K562 (cell line): ENCODE measurements around the gene TANC1. TPM values are rescaled to one million over a fixed set of nuclear protein-coding genes. Genes with fewer than 3 reads are reported as not detected.

ENCODE experiments used
- ATAC-seq: fragments of 200-7000 bp; cut with Tn5 transposase; 3 replicates; pipeline ENCODE4 v1.9.1; 2020; ENCODE audit warnings: moderate library complexity
- BruUV-seq: library from RNA; stranded (reverse); fragments of 400-500 nt; replicated peaks from 2 replicates; lab custom pipeline; 2021; lab: Mats Ljungman, UMichigan
- CTCF ChIA-PET: fragments of 300-600 bp; formaldehyde crosslinking; extraction: SDS; loops from one replicate; lab custom pipeline; 2021; ENCODE audit warnings: low intra/inter-chr PET ratio; lab: Yijun Ruan, JAX
- POLR2A ChIA-PET: fragments of 300-600, 350-650 bp; sonication (Branson Sonifier 250); formaldehyde crosslinking; extraction: SDS; loops from one replicate; lab custom pipeline; 2021; ENCODE audit warnings: antibody characterized with exemption, inconsistent platforms; lab: Yijun Ruan, JAX
- DNase-seq, 4 experiments: peaks; one replicate each; pipeline versions ENCODE4 v3.0.0 to v3.0.0-alpha.2; 2011 to 2018; ENCODE audit warnings: low spot score in 3 of 4, mixed read lengths in 3 of 4; ENCODE audit errors: extremely low read depth in 1 of 4
- FAIRE-seq: peaks from 2 replicates; lab custom pipeline; 2011; peaks lifted over from hg19 to GRCh38; lab: Jason Lieb, UNC
- H2AFZ ChIP-seq: 2 replicates; pipeline ENCODE4 v1.6.0; 2011; ENCODE audit warnings: low read depth, low read length, control low read depth, inconsistent platforms
- H3K27ac ChIP-seq: fragments of 200-600 bp; 3 replicates; pipeline ENCODE4 v1.8.0; 2011; ENCODE audit warnings: low read depth, mild to moderate bottlenecking, control low read depth, inconsistent platforms, low read length, moderate library complexity, mixed read lengths; ENCODE audit errors: extremely low read depth
- H3K27me3 ChIP-seq, 2 experiments: fragments of 300-600 bp in 1 of 2; 2 replicates in 1 of 2; 3 replicates in 1 of 2; pipeline versions ENCODE4 v1.6.0 to v1.8.0; 2011; ENCODE audit warnings: inconsistent platforms in 2 of 2, low read length in 2 of 2, mild to moderate bottlenecking in 1 of 2, mixed read lengths in 1 of 2, moderate library complexity in 1 of 2; ENCODE audit not compliant: control insufficient read depth in 2 of 2, insufficient read depth in 2 of 2
- H3K36me3 ChIP-seq: fragments of 300-600 bp; 3 replicates; pipeline ENCODE4 v1.8.0; 2011; ENCODE audit warnings: mild to moderate bottlenecking, low read length, inconsistent platforms; ENCODE audit not compliant: control insufficient read depth, insufficient read depth
- H3K4me1 ChIP-seq, 2 experiments: fragments of 200-600 bp in 1 of 2; replicated peaks in 1 of 2; 2 replicates in 1 of 2; 3 replicates in 1 of 2; pipeline versions ENCODE4 v1.5.1 to v1.8.0; 2011; ENCODE audit warnings: inconsistent platforms in 2 of 2, low read length in 2 of 2, mild to moderate bottlenecking in 1 of 2, mixed read lengths in 1 of 2, moderate library complexity in 1 of 2; ENCODE audit not compliant: control insufficient read depth in 2 of 2, insufficient read depth in 2 of 2
- H3K4me2 ChIP-seq: 2 replicates; pipeline ENCODE4 v1.6.1; 2011; ENCODE audit warnings: low read length, control low read depth, inconsistent platforms, mixed read lengths; ENCODE audit not compliant: insufficient read depth
- H3K4me3 ChIP-seq: fragments of 200-600 bp; sonication (generic), shearing (Covaris generic); 2 replicates; pipeline ENCODE4 v1.5.1; 2016; ENCODE audit warnings: control low read depth, inconsistent platforms
- H3K79me2 ChIP-seq: fragments of 200-600 bp; 3 replicates; pipeline ENCODE4 v1.8.0; 2011; ENCODE audit warnings: low read length, inconsistent platforms; ENCODE audit not compliant: control insufficient read depth, insufficient read depth
- H3K9ac ChIP-seq, 2 experiments: 2 replicates each; pipeline versions ENCODE4 v1.6.0 to v1.6.1; 2011; ENCODE audit warnings: low read depth in 2 of 2, low read length in 2 of 2, control low read depth in 1 of 2, inconsistent platforms in 1 of 2, mild to moderate bottlenecking in 1 of 2, mixed read lengths in 1 of 2; ENCODE audit not compliant: insufficient read depth in 1 of 2
- H3K9me1 ChIP-seq: one replicate; pipeline ENCODE4 v1.6.0; 2011; ENCODE audit warnings: inconsistent platforms, mild to moderate bottlenecking, low read length, moderate library complexity; ENCODE audit not compliant: control insufficient read depth, insufficient read depth
- H3K9me3 ChIP-seq: replicated peaks from 2 replicates; pipeline ENCODE4 v1.5.1; 2011; ENCODE audit warnings: low read depth, low read length, inconsistent platforms; ENCODE audit not compliant: control insufficient read depth, insufficient read depth
- H4K20me1 ChIP-seq: replicated peaks from 2 replicates; pipeline ENCODE4 v1.6.1; 2011; ENCODE audit warnings: low read length, inconsistent platforms, mixed read lengths; ENCODE audit not compliant: control insufficient read depth, insufficient read depth
- ETV6 ChIP-seq, 3 experiments: fragments of 150-350 bp in 1 of 3; sonication (generic) in 1 of 3; formaldehyde crosslinking in 1 of 3; IDR thresholded peaks; 2 replicates each; pipeline versions ENCODE4 v1.6.1 to v1.8.0; 2014 to 2022; ENCODE audit warnings: borderline replicate concordance in 2 of 3, low read depth in 2 of 3, antibody characterized with exemption in 1 of 3, low read length in 1 of 3, mild to moderate bottlenecking in 1 of 3, missing genetic modification reagents in 1 of 3
- GABPB1 ChIP-seq: sonication (generic); formaldehyde crosslinking; IDR thresholded peaks from 2 replicates; pipeline ENCODE4 v1.8.0; 2022; ENCODE audit warnings: mild to moderate bottlenecking, missing genetic modification reagents
- KLF13 ChIP-seq: fragments of 450-650 bp; IDR thresholded peaks from 2 replicates; pipeline ENCODE4 v1.6.1; 2016; ENCODE audit warnings: missing genetic modification characterization, low read depth, mild to moderate bottlenecking, missing compliant biosample characterization, moderate library complexity, borderline replicate concordance
- L3MBTL2 ChIP-seq: fragments of 450-650 bp; IDR thresholded peaks from 2 replicates; pipeline ENCODE4 v1.6.1; 2016; ENCODE audit warnings: mild to moderate bottlenecking, moderate library complexity
- MEIS2 ChIP-seq: fragments of 450-650 bp; IDR thresholded peaks from 2 replicates; pipeline ENCODE4 v1.6.1; 2014; ENCODE audit warnings: mild to moderate bottlenecking; ENCODE audit not compliant: partially characterized antibody
- MTA2 ChIP-seq: fragments of 450-650 bp; IDR thresholded peaks from 2 replicates; pipeline ENCODE4 v1.6.1; 2016; ENCODE audit warnings: low read depth
- NR2C2 ChIP-seq, 2 experiments: fragments of 200-800 bp in 1 of 2; sonication (Bioruptor generic) in 1 of 2; sonication (generic) in 1 of 2; formaldehyde crosslinking in 1 of 2; IDR thresholded peaks; 2 replicates each; pipeline versions ENCODE4 v1.6.1 to v1.8.0; 2016 to 2022; ENCODE audit warnings: mild to moderate bottlenecking in 1 of 2, missing compliant biosample characterization in 1 of 2, missing genetic modification characterization in 1 of 2, missing genetic modification reagents in 1 of 2
- SMC3 ChIP-seq: conservative IDR thresholded peaks from 2 replicates; pipeline ENCODE4 v1.6.1; 2011; ENCODE audit warnings: low read depth, low read length, improper control_type of control experiment; ENCODE audit not compliant: insufficient read depth
- TFAM ChIP-seq: fragments of 250-450 bp; sonication (Bioruptor Pico); conservative IDR thresholded peaks from 2 replicates; pipeline ENCODE4 v1.5.0; 2021; ENCODE audit warnings: mild to moderate bottlenecking, moderate library complexity
- ZNF23 ChIP-seq: fragments of 250-450 bp; sonication (Bioruptor Pico); IDR thresholded peaks from 2 replicates; pipeline ENCODE4 v1.4.0; 2020; ENCODE audit warnings: mild to moderate bottlenecking
- WGBS: fragments of 100-300 bp; shearing (Covaris generic); methylation state at CpG from one replicate; pipeline ENCODE4 v1.1.6; 2016; ENCODE audit warnings: low coverage, mixed read lengths; ENCODE audit not compliant: insufficient coverage; ENCODE audit errors: missing lambda C conversion rate; 5-methylcytosine and 5-hydroxymethylcytosine counted together
- in situ Hi-C: fragments of 300-500 bp; cut with MboI; formaldehyde crosslinking; loops from 4 replicates; pipeline ENCODE4 v1.15.0; 2018; ENCODE audit warnings: inconsistent platforms, mixed read lengths
- intact Hi-C: fragments of 100-400 bp; cut with micrococcal nuclease; formaldehyde crosslinking; loops from 2 replicates; pipeline ENCODE4 v1.14.2; 2022
- polyA plus RNA-seq, 8 experiments: library from polyadenylated mRNA; depleted of rRNA in 4 of 8; stranded (reverse) in 5 of 8; unstranded in 3 of 8; fragments of >200 nt; fragmentation: Nextera tagmentation in 2 of 8; fragmentation: Illumina TruSeq in 1 of 8; extraction: Ambion mirVana in 2 of 8; extraction: Trizol in 1 of 8; gene quantifications; 2 replicates each; pipeline versions ENCODE4 v1.2.1 to v1.2.3, GENCODE V29; 2011 to 2014; ENCODE audit warnings: inconsistent platforms in 1 of 8, missing spikeins in 1 of 8
- total RNA-seq, 7 experiments: library from RNA; depleted of rRNA in 6 of 7; stranded (reverse); fragments of >200 nt in 6 of 7; fragmentation: Illumina TruSeq in 2 of 7; extraction: Trizol in 2 of 7; gene quantifications; 2 replicates each; pipeline versions ENCODE4 v1.2.1 to v1.2.3, GENCODE V29; 2011 to 2021; ENCODE audit warnings: low replicate concordance in 1 of 7
- TF ChIP-seq, protein P1 (sequence below), 2 experiments: fragments of 450-650 bp; IDR thresholded peaks; 2 replicates each; pipeline ENCODE4 v1.6.1; 2016
- TF ChIP-seq, protein P2 (sequence below), 3 experiments: fragments of 200-800 bp in 1 of 3; sonication (Bioruptor generic) in 1 of 3; sonication (generic) in 1 of 3; formaldehyde crosslinking in 1 of 3; IDR thresholded peaks; 2 replicates each; pipeline versions ENCODE4 v1.6.1 to v1.8.0; 2016 to 2022; ENCODE audit warnings: mild to moderate bottlenecking in 2 of 3, missing compliant biosample characterization in 2 of 3, missing genetic modification characterization in 2 of 3, missing genetic modification reagents in 1 of 3
- TF ChIP-seq, protein P3 (sequence below): fragments of 250-450 bp; sonication (Bioruptor Pico); IDR thresholded peaks from 2 replicates; pipeline ENCODE4 v1.4.0; 2020

TANC1 gene
- total and polyA plus RNA-seq, 9 of the 15 experiments (the other 6 are each of a cell fraction or from before 2014, with no cell fraction given): under 0.01 to 0.20 (median 0.07) TPM; not detected in 1

DNA sequence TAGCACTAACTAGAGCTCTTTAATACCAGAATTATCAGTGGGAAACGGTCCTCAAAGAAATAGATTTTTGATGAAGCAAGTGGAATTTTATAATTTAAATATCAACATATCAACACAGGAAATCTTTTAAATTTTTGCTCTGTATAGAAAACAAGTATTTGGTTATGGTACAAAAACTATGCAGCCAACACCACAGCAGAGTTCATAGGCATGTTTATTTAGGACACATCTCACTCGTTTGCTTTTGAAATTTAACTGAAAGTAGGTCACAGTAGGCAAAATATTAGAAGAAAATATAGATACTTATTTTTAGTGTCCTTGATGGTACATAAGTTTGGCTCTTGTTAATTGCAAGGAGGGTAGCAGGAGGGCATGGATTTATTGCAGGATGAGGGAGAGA is 34.3 kb upstream of the TANC1 start:
- TF ChIP-seq KLF13 (tag) (no peak), MEIS2 (no peak), ETV6 (IDR thresholded peaks at IDR 0.05; ENCODE audit: borderline replicate concordance in 1 of 2, low read depth in 2 of 2, low read length in 1 of 2) (no peak), ETV6 (CRISPR knock-in tag; IDR thresholded peaks at IDR 0.05; ENCODE audit: borderline replicate concordance) (no peak), MTA2 (no peak), L3MBTL2 (no peak), NR2C2 (CRISPR knock-in tag; IDR thresholded peaks at IDR 0.05) (no peak), NR2C2 (tag; IDR thresholded peaks at IDR 0.05) (no peak), GABPB1 (CRISPR knock-in tag) (no peak), TFAM (CRISPR knock-in tag) (no peak), ZNF23 (no peak), SMC3 (no peak)
- TF ChIP-seq, protein P1, sequence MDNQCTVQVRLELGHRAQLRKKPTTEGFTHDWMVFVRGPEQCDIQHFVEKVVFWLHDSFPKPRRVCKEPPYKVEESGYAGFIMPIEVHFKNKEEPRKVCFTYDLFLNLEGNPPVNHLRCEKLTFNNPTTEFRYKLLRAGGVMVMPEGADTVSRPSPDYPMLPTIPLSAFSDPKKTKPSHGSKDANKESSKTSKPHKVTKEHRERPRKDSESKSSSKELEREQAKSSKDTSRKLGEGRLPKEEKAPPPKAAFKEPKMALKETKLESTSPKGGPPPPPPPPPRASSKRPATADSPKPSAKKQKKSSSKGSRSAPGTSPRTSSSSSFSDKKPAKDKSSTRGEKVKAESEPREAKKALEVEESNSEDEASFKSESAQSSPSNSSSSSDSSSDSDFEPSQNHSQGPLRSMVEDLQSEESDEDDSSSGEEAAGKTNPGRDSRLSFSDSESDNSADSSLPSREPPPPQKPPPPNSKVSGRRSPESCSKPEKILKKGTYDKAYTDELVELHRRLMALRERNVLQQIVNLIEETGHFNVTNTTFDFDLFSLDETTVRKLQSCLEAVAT (IDR thresholded peaks at IDR 0.05): no peak
- TF ChIP-seq, protein P2, sequence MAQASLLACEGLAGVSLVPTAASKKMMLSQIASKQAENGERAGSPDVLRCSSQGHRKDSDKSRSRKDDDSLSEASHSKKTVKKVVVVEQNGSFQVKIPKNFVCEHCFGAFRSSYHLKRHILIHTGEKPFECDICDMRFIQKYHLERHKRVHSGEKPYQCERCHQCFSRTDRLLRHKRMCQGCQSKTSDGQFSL (CRISPR knock-in tag; IDR thresholded peaks at IDR 0.05): no peak
- TF ChIP-seq, protein P2 (tag; IDR thresholded peaks at IDR 0.05): no peak
- TF ChIP-seq, protein P3, sequence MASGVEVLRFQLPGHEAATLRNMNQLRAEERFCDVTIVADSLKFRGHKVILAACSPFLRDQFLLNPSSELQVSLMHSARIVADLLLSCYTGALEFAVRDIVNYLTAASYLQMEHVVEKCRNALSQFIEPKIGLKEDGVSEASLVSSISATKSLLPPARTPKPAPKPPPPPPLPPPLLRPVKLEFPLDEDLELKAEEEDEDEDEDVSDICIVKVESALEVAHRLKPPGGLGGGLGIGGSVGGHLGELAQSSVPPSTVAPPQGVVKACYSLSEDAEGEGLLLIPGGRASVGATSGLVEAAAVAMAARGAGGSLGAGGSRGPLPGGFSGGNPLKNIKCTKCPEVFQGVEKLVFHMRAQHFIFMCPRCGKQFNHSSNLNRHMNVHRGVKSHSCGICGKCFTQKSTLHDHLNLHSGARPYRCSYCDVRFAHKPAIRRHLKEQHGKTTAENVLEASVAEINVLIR (CRISPR knock-in tag): no peak
- ChIA-PET CTCF (no interaction called here), POLR2A (interaction anchor here (0.9 to 1.9 kb wide), 2 partner anchors 9 to 11 kb away, joined by 3 to 6 read pairs; no protein-coding TSS in a partner anchor)
- H3K4me1 ChIP-seq: no peaks in the 10 kb centered on the region
- no peak overlapping the region for H3K9ac ChIP-seq
- no peak overlapping the region for H3K4me2 ChIP-seq
- in situ Hi-C loops (no loop called here), intact Hi-C loops (no loop called here)
- WGBS: 0% methylated on average over 2 of the region's 2 CpGs
- no peak overlapping the region for H3K4me3 ChIP-seq
- no peak for DNase-seq
- no peaks in the 10 kb centered on the region for H3K9me1 ChIP-seq
- H3K79me2 ChIP-seq: no peaks in the 10 kb centered on the region
- H3K27me3 ChIP-seq: peaks cover 2 to 20% of the 10 kb centered on the region in 2 experiments; a peak in 3 of 5 replicates
- H3K27ac ChIP-seq: no peak overlapping the region
- H3K36me3 ChIP-seq: no peaks in the 10 kb centered on the region
- FAIRE-seq: no peak
- no peaks in the 10 kb centered on the region for H4K20me1 ChIP-seq
- BruUV-seq: no TSS peak
- no peaks in the 10 kb centered on the region for H3K9me3 ChIP-seq
- no peak overlapping the region for H2AFZ ChIP-seq
- no peak for ATAC-seq
